ENCODE measurements around the gene BUB1.

Gene BUB1

GRCh38 chr2:110645616-110646015 is 32.2 kb downstream of the BUB1 start:
- Histone ChIP-seq H3K4me3 (no peak overlapping the region), H3K27me3 (no peaks in the 10 kb centered on the region), H3K36me3 (no peaks in the 10 kb centered on the region), H3K27ac (no peak overlapping the region), H3K4me1 (no peaks in the 10 kb centered on the region), H3K9me3 (no peaks in the 10 kb centered on the region)
- TF ChIP-seq, protein P1, sequence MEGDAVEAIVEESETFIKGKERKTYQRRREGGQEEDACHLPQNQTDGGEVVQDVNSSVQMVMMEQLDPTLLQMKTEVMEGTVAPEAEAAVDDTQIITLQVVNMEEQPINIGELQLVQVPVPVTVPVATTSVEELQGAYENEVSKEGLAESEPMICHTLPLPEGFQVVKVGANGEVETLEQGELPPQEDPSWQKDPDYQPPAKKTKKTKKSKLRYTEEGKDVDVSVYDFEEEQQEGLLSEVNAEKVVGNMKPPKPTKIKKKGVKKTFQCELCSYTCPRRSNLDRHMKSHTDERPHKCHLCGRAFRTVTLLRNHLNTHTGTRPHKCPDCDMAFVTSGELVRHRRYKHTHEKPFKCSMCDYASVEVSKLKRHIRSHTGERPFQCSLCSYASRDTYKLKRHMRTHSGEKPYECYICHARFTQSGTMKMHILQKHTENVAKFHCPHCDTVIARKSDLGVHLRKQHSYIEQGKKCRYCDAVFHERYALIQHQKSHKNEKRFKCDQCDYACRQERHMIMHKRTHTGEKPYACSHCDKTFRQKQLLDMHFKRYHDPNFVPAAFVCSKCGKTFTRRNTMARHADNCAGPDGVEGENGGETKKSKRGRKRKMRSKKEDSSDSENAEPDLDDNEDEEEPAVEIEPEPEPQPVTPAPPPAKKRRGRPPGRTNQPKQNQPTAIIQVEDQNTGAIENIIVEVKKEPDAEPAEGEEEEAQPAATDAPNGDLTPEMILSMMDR (IDR thresholded peaks at IDR 0.05) = no peak
- no peak for DNase-seq
- intact Hi-C loops (cut with DNase I; ENCODE audit: low total_unique reads) = no loop called here

GRCh38 chr2:110644357-110644756 is 33.5 kb downstream of the BUB1 start:
- H3K27ac ChIP-seq = no peak overlapping the region
- no peak for DNase-seq
- H3K9me3 ChIP-seq = no peaks in the 10 kb centered on the region
- TF ChIP-seq, protein P1 (IDR thresholded peaks at IDR 0.05) = no peak
- H3K4me1 ChIP-seq = no peaks in the 10 kb centered on the region
- no peaks in the 10 kb centered on the region for H3K36me3 ChIP-seq
- intact Hi-C loops (cut with DNase I; ENCODE audit: low total_unique reads) = no loop called here
- H3K4me3 ChIP-seq = no peak overlapping the region
- no peaks in the 10 kb centered on the region for H3K27me3 ChIP-seq

DNA sequence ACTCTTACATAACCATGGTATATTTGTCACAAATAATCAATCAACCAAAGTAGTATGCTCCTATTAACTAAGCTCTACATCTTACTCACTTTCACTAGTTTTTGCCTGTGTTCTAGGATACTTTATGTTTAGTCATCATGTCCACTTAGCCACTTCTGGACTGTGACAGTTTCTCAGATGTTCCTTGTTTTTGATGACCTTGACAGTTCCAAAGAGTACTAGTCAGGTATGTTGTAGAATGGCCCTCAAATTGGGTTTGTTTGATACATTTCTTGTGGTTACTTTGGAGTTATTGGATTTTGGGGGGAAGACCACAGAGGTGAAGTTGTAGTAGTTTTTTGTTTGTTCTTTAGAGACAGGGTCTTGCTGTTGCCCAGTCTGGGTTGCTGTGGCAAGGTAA is 35.5 kb downstream of the BUB1 start:
- Histone ChIP-seq H3K36me3 (no peaks in the 10 kb centered on the region), H3K27me3 (no peaks in the 10 kb centered on the region), H3K9me3 (no peaks in the 10 kb centered on the region), H3K4me3 (no peak overlapping the region), H3K4me1 (no peaks in the 10 kb centered on the region), H3K27ac (no peak overlapping the region)
- intact Hi-C loops (cut with DNase I; ENCODE audit: low total_unique reads) = no loop called here
- TF ChIP-seq, protein P1 (IDR thresholded peaks at IDR 0.05) = no peak
- DNase-seq = no peak

GRCh38 chr2:110639972-110640371 is 37.9 kb downstream of the BUB1 start:
- TF ChIP-seq, protein P1 (IDR thresholded peaks at IDR 0.05) = no peak
- no peaks in the 10 kb centered on the region for H3K4me1 ChIP-seq
- no peaks in the 10 kb centered on the region for H3K9me3 ChIP-seq
- intact Hi-C loops (cut with DNase I; ENCODE audit: low total_unique reads) = no loop called here
- H3K27me3 ChIP-seq = no peaks in the 10 kb centered on the region
- DNase-seq = no peak
- no peaks in the 10 kb centered on the region for H3K36me3 ChIP-seq
- no peak overlapping the region for H3K4me3 ChIP-seq
- H3K27ac ChIP-seq = no peak overlapping the region

DNA sequence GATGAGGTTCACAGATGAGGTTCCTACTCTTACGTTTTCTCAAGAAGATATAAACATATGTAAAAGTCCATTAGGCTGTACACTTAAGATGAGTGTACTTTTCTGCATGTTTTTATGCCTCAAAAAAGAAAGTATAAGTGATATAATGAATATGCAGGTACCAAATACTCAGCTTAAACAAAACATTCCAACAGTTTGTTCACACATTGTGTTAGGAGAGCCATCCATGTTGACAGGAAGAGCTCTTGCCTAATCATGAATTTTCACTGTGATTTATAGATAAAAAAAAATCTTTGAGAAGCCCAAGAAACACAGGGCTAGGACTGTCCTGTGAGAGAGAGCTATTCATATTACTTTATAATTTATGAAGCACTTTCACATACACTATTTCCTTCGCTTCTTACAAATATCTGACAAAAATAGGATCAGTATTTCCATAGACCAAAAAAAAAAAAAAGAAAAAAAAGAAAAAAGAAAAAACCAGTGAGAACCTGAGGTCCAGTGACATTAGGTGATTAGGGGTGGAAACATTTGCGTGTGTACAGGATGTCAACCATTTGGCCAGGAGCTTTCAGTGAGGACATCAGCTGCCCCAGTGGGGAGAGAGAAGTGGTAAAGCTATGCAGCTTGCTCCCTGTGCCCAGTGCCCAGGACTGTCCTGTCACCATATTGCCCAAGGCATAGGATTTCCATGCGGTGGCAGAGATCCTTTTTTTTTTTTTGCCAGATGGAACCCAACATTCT is 38.7 kb downstream of the BUB1 start:
- H3K36me3 ChIP-seq = no peaks in the 10 kb centered on the region
- no peak for DNase-seq
- H3K9me3 ChIP-seq = no peaks in the 10 kb centered on the region
- TF ChIP-seq, protein P1 (IDR thresholded peaks at IDR 0.05) = no peak
- no peaks in the 10 kb centered on the region for H3K27me3 ChIP-seq
- H3K27ac ChIP-seq = no peak overlapping the region
- intact Hi-C loops (cut with DNase I; ENCODE audit: low total_unique reads) = no loop called here
- no peaks in the 10 kb centered on the region for H3K4me1 ChIP-seq
- no peak overlapping the region for H3K4me3 ChIP-seq

Measured in tibial artery (tissue), 4 donors.